H1 (cell line): ENCODE data around the gene GPR137. TPM values are rescaled to one million over a fixed set of nuclear protein-coding genes. Genes with fewer than 3 reads are reported as not detected.

Experiments
- CTCF ChIA-PET: fragments of 300-600 bp; sonication (Branson Sonifier 250); formaldehyde crosslinking; loops from one replicate; lab custom pipeline; 2021; ENCODE audit not compliant: partially characterized antibody; lab: Charles Lee
- POLR2A ChIA-PET: fragments of 300-600 bp; sonication (Branson Sonifier 250); formaldehyde crosslinking; loops from one replicate; lab custom pipeline; 2021; ENCODE audit warnings: inconsistent platforms; ENCODE audit not compliant: partially characterized antibody; lab: Charles Lee
- DNase-seq, 2 experiments: peaks; one replicate each; pipeline versions ENCODE4 v3.0.0 to v3.0.0-alpha.2; 2010 to 2022; ENCODE audit warnings: low spot score in 2 of 2, low read depth in 1 of 2, mixed read lengths in 1 of 2
- FAIRE-seq: peaks from 2 replicates; lab custom pipeline; 2011; peaks lifted over from hg19 to GRCh38; lab: Jason Lieb, UNC
- H2AFZ ChIP-seq: 2 replicates; pipeline ENCODE4 v1.8.1; 2012; ENCODE audit warnings: low read length, inconsistent platforms
- H2AK5ac ChIP-seq: 2 replicates; pipeline ENCODE4 v1.6.1; 2013; ENCODE audit warnings: low read depth, low read length
- H2BK120ac ChIP-seq: replicated peaks from 2 replicates; pipeline ENCODE3; 2013; ENCODE audit warnings: low read depth, low read length, inconsistent platforms
- H2BK12ac ChIP-seq: 2 replicates; pipeline ENCODE4 v1.6.1; 2013; ENCODE audit warnings: low read depth, low read length
- H2BK15ac ChIP-seq: 2 replicates; pipeline ENCODE4 v1.6.1; 2013; ENCODE audit warnings: low read length
- H2BK20ac ChIP-seq: 2 replicates; pipeline ENCODE4 v1.6.1; 2013; ENCODE audit warnings: low read length
- H2BK5ac ChIP-seq: 2 replicates; pipeline ENCODE4 v1.6.1; 2013; ENCODE audit warnings: low read depth, low read length
- H3K14ac ChIP-seq: 2 replicates; pipeline ENCODE4 v1.6.1; 2013; ENCODE audit warnings: inconsistent platforms; ENCODE audit not compliant: insufficient read length
- H3K18ac ChIP-seq: 2 replicates; pipeline ENCODE4 v1.6.1; 2013; ENCODE audit warnings: low read length; ENCODE audit errors: extremely low read depth
- H3K23ac ChIP-seq: 2 replicates; pipeline ENCODE4 v1.6.1; 2013; ENCODE audit warnings: inconsistent platforms; ENCODE audit not compliant: insufficient read length
- H3K23me2 ChIP-seq: 2 replicates; pipeline ENCODE4 v1.6.1; 2013; ENCODE audit warnings: low read depth, low read length
- H3K27ac ChIP-seq: 2 replicates; pipeline ENCODE4 v1.6.1; 2011; ENCODE audit warnings: low read depth, low read length, inconsistent platforms
- H3K27me3 ChIP-seq, 4 experiments: replicated peaks in 1 of 4; 1 replicate in 1 of 4; 2 replicates in 3 of 4; pipeline versions ENCODE4 v1.6.1 to v1.8.1; 2011 to 2013; ENCODE audit warnings: low read length in 3 of 4, mild to moderate bottlenecking in 3 of 4, inconsistent platforms in 2 of 4, mixed read lengths in 2 of 4, moderate library complexity in 1 of 4; ENCODE audit not compliant: control insufficient read depth in 3 of 4, insufficient read depth in 3 of 4; ENCODE audit errors: extremely low read depth in 1 of 4
- H3K36me3 ChIP-seq, 4 experiments: 2 replicates each; pipeline versions ENCODE4 v1.6.1 to v1.8.1; 2011 to 2013; ENCODE audit warnings: mild to moderate bottlenecking in 4 of 4, low read length in 3 of 4, moderate library complexity in 2 of 4, control low read depth in 1 of 4, inconsistent platforms in 1 of 4; ENCODE audit not compliant: insufficient read depth in 4 of 4, control insufficient read depth in 2 of 4
- H3K4ac ChIP-seq: replicated peaks from 2 replicates; pipeline ENCODE3; 2013; ENCODE audit warnings: low read length, low read depth, mixed read lengths, inconsistent platforms; ENCODE audit not compliant: insufficient read length
- H3K4me1 ChIP-seq, 4 experiments: replicated peaks in 1 of 4; 1 replicate in 1 of 4; 2 replicates in 3 of 4; pipeline versions ENCODE4 v1.6.1 to v1.8.1; 2011 to 2013; ENCODE audit warnings: low read length in 3 of 4, inconsistent platforms in 2 of 4, mixed read lengths in 1 of 4; ENCODE audit not compliant: insufficient read depth in 4 of 4, control insufficient read depth in 3 of 4
- H3K4me2 ChIP-seq, 2 experiments: 2 replicates each; pipeline versions ENCODE4 v1.6.1 to v1.8.1; 2011 to 2013; ENCODE audit warnings: low read depth in 2 of 2, low read length in 2 of 2, control low read depth in 1 of 2, inconsistent platforms in 1 of 2, mild to moderate bottlenecking in 1 of 2; ENCODE audit not compliant: insufficient read depth in 1 of 2
- H3K4me3 ChIP-seq, 4 experiments: fragments of 200-600, 300-600 bp in 1 of 4; sonication (generic), shearing (Covaris generic), sonication (Bioruptor Twin) in 1 of 4; 2 replicates each; pipeline versions ENCODE4 v1.5.1 to v1.8.1; 2011 to 2016; ENCODE audit warnings: low read length in 4 of 4, low read depth in 3 of 4, control low read depth in 2 of 4, inconsistent platforms in 2 of 4, mild to moderate bottlenecking in 2 of 4, mixed read lengths in 1 of 4, moderate library complexity in 1 of 4; ENCODE audit not compliant: insufficient read depth in 2 of 4; ENCODE audit errors: extremely low read depth in 1 of 4
- H3K56ac ChIP-seq: replicated peaks from 2 replicates; pipeline ENCODE3; 2013; ENCODE audit warnings: low read depth, mild to moderate bottlenecking, mixed read lengths, low read length, inconsistent platforms; ENCODE audit not compliant: insufficient read length
- H3K79me1 ChIP-seq: 2 replicates; pipeline ENCODE4 v1.6.1; 2013; ENCODE audit warnings: low read depth, low read length, control low read depth
- H3K79me2 ChIP-seq, 2 experiments: 2 replicates each; pipeline versions ENCODE4 v1.6.1 to v1.8.1; 2012 to 2013; ENCODE audit warnings: low read length in 2 of 2, mild to moderate bottlenecking in 2 of 2, inconsistent platforms in 1 of 2; ENCODE audit not compliant: insufficient read depth in 2 of 2, control insufficient read depth in 1 of 2
- H3K9ac ChIP-seq, 4 experiments: replicated peaks in 1 of 4; 1 replicate in 1 of 4; 2 replicates in 3 of 4; pipeline versions ENCODE4 v1.6.1 to v1.8.1; 2011 to 2013; ENCODE audit warnings: low read depth in 3 of 4, low read length in 3 of 4, control low read depth in 2 of 4, mild to moderate bottlenecking in 2 of 4, moderate library complexity in 2 of 4, inconsistent platforms in 1 of 4; ENCODE audit errors: extremely low read depth in 1 of 4
- H3K9me3 ChIP-seq, 2 experiments: 2 replicates each; pipeline versions ENCODE4 v1.6.1 to v1.8.1; 2012 to 2013; ENCODE audit warnings: mild to moderate bottlenecking in 2 of 2, moderate library complexity in 2 of 2, control low read depth in 1 of 2, inconsistent platforms in 1 of 2, low read depth in 1 of 2, low read length in 1 of 2, mixed read lengths in 1 of 2; ENCODE audit not compliant: insufficient read depth in 2 of 2
- H4K20me1 ChIP-seq, 2 experiments: replicated peaks in 1 of 2; 2 replicates each; pipeline versions ENCODE3 to v1.8.1; 2011 to 2013; ENCODE audit warnings: inconsistent platforms in 2 of 2, low read length in 2 of 2, mild to moderate bottlenecking in 1 of 2; ENCODE audit not compliant: insufficient read depth in 2 of 2, control insufficient read depth in 1 of 2
- H4K5ac ChIP-seq: 2 replicates; pipeline ENCODE4 v1.6.1; 2013; ENCODE audit warnings: low read length, low read depth, mixed read lengths, inconsistent platforms; ENCODE audit not compliant: insufficient read length
- H4K8ac ChIP-seq: 2 replicates; pipeline ENCODE4 v1.8.0; 2013; ENCODE audit warnings: mild to moderate bottlenecking, moderate library complexity, low read length, inconsistent platforms; ENCODE audit not compliant: insufficient read depth; ENCODE audit errors: extremely low read depth
- H4K91ac ChIP-seq: replicated peaks from 2 replicates; pipeline ENCODE3; 2013; ENCODE audit warnings: low read length, mixed read lengths, inconsistent platforms; ENCODE audit not compliant: insufficient read length
- ASH2L ChIP-seq: fragments of 200-600, 300-600 bp; sonication (generic); IDR thresholded peaks from one replicate; pipeline ENCODE4 v1.7.1; 2017; ENCODE audit warnings: low read length
- KDM1A ChIP-seq: fragments of 200-600, 300-600 bp; sonication (generic); IDR thresholded peaks from 2 replicates; pipeline ENCODE4 v1.7.1; 2016; ENCODE audit warnings: mild to moderate bottlenecking, low read length, borderline replicate concordance
- KDM5A ChIP-seq: fragments of 200-600 bp; IDR thresholded peaks from 2 replicates; pipeline ENCODE4 v1.7.1; 2012; ENCODE audit warnings: mild to moderate bottlenecking, low read length, inconsistent platforms, mixed read lengths
- WGBS, 2 experiments: shearing (Covaris generic) in 1 of 2; methylation state at CpG; one replicate each; pipeline versions ENCODE4 v1.1.6 to v1.1.7; 2013 to 2015; ENCODE audit warnings: low lambda C conversion rate in 2 of 2, mixed read lengths in 2 of 2, inconsistent platforms in 1 of 2, low coverage in 1 of 2, missing lambda C conversion rate in 1 of 2; ENCODE audit not compliant: insufficient replicate concordance in 2 of 2, insufficient coverage in 1 of 2, insufficient read length in 1 of 2; ENCODE audit errors: extremely low coverage in 1 of 2, missing lambda C conversion rate in 1 of 2; 5-methylcytosine and 5-hydroxymethylcytosine counted together
- polyA plus RNA-seq, 7 experiments: library from polyadenylated mRNA; depleted of rRNA in 3 of 7; stranded (reverse) in 5 of 7; unstranded in 2 of 7; fragments of >200 nt in 5 of 7; fragments of 200-250 nt in 2 of 7; gene quantifications; 1 replicate in 5 of 7; 2 replicates in 1 of 7; 4 replicates in 1 of 7; pipeline versions ENCODE4 v1.2.1 to v1.2.3, GENCODE V29; 2011 to 2013; ENCODE audit warnings: missing spikeins in 2 of 7, mixed read lengths in 2 of 7
- total RNA-seq: library from RNA; stranded (reverse); fragmentation: NEBNext Ultra II Directional; extraction: Animal tissue kit (Norgen Biotek cat#: 25700); gene quantifications from 2 replicates; pipeline ENCODE4 v1.2.1, GENCODE V29; 2021
- TF ChIP-seq, protein P1 (sequence below): IDR thresholded peaks from 2 replicates; pipeline ENCODE4 v1.6.1; 2011; ENCODE audit warnings: low read length, improper control_type of control experiment

Gene GPR137
- total and polyA plus RNA-seq, 2 of the 8 experiments (the other 6 are each of a cell fraction or from before 2014, with no cell fraction given), result 36.2 to 37.8 TPM

DNA sequence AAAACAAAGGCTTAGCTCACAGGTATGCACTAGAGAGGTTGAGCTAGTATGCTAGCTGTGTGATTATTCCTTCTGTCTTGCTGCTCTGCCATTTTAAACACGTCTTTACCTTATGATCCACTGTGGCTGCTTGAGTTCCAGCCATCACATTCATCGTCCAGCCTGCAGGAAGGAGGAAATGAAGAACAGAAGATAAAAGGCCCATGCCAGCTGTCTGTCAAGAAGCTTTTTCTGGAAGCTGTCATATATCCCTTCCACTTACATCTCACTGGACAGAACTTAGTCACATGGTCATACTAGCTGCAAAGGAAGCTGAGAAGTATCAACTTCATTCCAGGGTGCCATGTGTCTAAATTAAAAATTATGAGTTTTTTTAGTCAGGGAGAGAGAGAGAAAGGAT, 41.7 kb downstream of the GPR137 start:
- H2AFZ ChIP-seq, result no peak overlapping the region
- no peak overlapping the region for H2AK5ac ChIP-seq
- H3K23me2 ChIP-seq, result peaks cover 2% of the 10 kb centered on the region; the same call in 1 of the 2 replicates
- WGBS, 2 experiments, result 93% methylated on average over 2 of the region's 2 CpGs; no CpG with 5 or more reads in 1 of the 2 experiments
- no peak overlapping the region for H3K9ac ChIP-seq
- no peak overlapping the region for H4K5ac ChIP-seq
- H2BK120ac ChIP-seq, result no peak overlapping the region
- H3K9me3 ChIP-seq, result no peaks in the 10 kb centered on the region
- H3K18ac ChIP-seq, result no peak overlapping the region
- H3K27me3 ChIP-seq, result no peaks in the 10 kb centered on the region
- FAIRE-seq (no peak), DNase-seq (no peak)
- H2BK12ac ChIP-seq, result no peak overlapping the region
- CTCF ChIA-PET, result interaction anchor here (0.5 to 37.6 kb wide), 4 partner anchors 17 to 1557 kb away, joined by 3 to 614 read pairs (median 206); partner anchors contain the start of genes CATSPERZ, CCDC88B, ESRRA and PRDX5
- no peak overlapping the region for H2BK15ac ChIP-seq
- no peak overlapping the region for H2BK5ac ChIP-seq
- H4K20me1 ChIP-seq, result peaks cover 0 to 5% of the 10 kb centered on the region in 2 experiments
- H3K4ac ChIP-seq, result no peak overlapping the region
- no peak overlapping the region for H3K4me3 ChIP-seq
- no peak overlapping the region for H4K91ac ChIP-seq
- H3K79me1 ChIP-seq, result no peaks in the 10 kb centered on the region
- H3K23ac ChIP-seq, result no peak overlapping the region
- TF ChIP-seq KDM5A (no peak), ASH2L (no peak), KDM1A (0 out of 2 replicates have a peak, but pooled peaks have one; percentile 36)
- TF ChIP-seq, protein P1, sequence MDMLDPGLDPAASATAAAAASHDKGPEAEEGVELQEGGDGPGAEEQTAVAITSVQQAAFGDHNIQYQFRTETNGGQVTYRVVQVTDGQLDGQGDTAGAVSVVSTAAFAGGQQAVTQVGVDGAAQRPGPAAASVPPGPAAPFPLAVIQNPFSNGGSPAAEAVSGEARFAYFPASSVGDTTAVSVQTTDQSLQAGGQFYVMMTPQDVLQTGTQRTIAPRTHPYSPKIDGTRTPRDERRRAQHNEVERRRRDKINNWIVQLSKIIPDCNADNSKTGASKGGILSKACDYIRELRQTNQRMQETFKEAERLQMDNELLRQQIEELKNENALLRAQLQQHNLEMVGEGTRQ, result no peak
- H3K4me2 ChIP-seq, result no peak overlapping the region
- POLR2A ChIA-PET, result interaction anchor here (0.6 kb wide), 1 partner anchor 29 kb away, joined by 3 read pairs; no protein-coding TSS in a partner anchor
- H3K79me2 ChIP-seq, result no peaks in the 10 kb centered on the region
- no peak overlapping the region for H3K14ac ChIP-seq
- H3K4me1 ChIP-seq, result peaks cover 0 to 16% (median 9%) of the 10 kb centered on the region in 4 experiments; a peak in 6 of 7 replicates
- no peak overlapping the region for H3K27ac ChIP-seq
- H2BK20ac ChIP-seq, result no peak overlapping the region
- H4K8ac ChIP-seq, result no peak overlapping the region
- no peaks in the 10 kb centered on the region for H3K36me3 ChIP-seq
- H3K56ac ChIP-seq, result no peak overlapping the region
